Measurements from ENCODE around the gene ERICH2. TPM values are rescaled to one million over a fixed set of nuclear protein-coding genes. Genes with fewer than 3 reads are reported as not detected.

Gene ERICH2
- total RNA-seq, 6 experiments from 2014 or later, result not detected

GRCh38 chr2:170818752-170819470 lies 48.7 kb downstream of the ERICH2 start:
- Mint-ChIP-seq H3K9me3 (no peaks in the 10 kb centered on the region), H3K4me1 (ENCODE audit: low read depth) (peaks cover 31% of the 10 kb centered on the region), H3K36me3 (ENCODE audit: low read depth) (no peaks in the 10 kb centered on the region), H3K27me3 (ENCODE audit: insufficient read depth) (peaks cover 72% of the 10 kb centered on the region), H3K27ac (no peak overlapping the region), H3K4me3 (no peak overlapping the region)
- no peak for DNase-seq
- TF ChIP-seq CTCF (IDR thresholded peaks at IDR 0.05), result no peak

- H3K4me1 Mint-ChIP-seq (ENCODE audit: low read depth), result peaks cover 31% of the 10 kb centered on the region
- DNase-seq, result no peak
- H3K27me3 Mint-ChIP-seq (ENCODE audit: insufficient read depth), result peaks cover 76% of the 10 kb centered on the region
- H3K36me3 Mint-ChIP-seq (ENCODE audit: low read depth), result no peaks in the 10 kb centered on the region
- no peak overlapping the region for H3K27ac Mint-ChIP-seq
- TF ChIP-seq CTCF (IDR thresholded peaks at IDR 0.05), result no peak
- H3K4me3 Mint-ChIP-seq, result peak overlapping the region; percentile 27; the same call in 1 of the 2 replicates
- H3K9me3 Mint-ChIP-seq, result no peaks in the 10 kb centered on the region
These were observed 49.8 kb downstream of the ERICH2 start for GRCh38 chr2:170819680-170820664.

- Mint-ChIP-seq H3K27me3 (ENCODE audit: insufficient read depth) (peaks cover 78% of the 10 kb centered on the region), H3K4me1 (ENCODE audit: low read depth) (peaks cover 24% of the 10 kb centered on the region), H3K36me3 (ENCODE audit: low read depth) (no peaks in the 10 kb centered on the region), H3K4me3 (peak overlapping the region; percentile 27), H3K27ac (no peak overlapping the region), H3K9me3 (no peaks in the 10 kb centered on the region)
- no peak for DNase-seq
- no peak for TF ChIP-seq CTCF (IDR thresholded peaks at IDR 0.05)
These were observed 50.8 kb downstream of the ERICH2 start for GRCh38 chr2:170820757-170821530.

- TF ChIP-seq CTCF (IDR thresholded peaks at IDR 0.05), result no peak
- Mint-ChIP-seq H3K27ac (no peak overlapping the region), H3K4me1 (ENCODE audit: low read depth) (peaks cover 24% of the 10 kb centered on the region), H3K36me3 (ENCODE audit: low read depth) (no peaks in the 10 kb centered on the region), H3K27me3 (ENCODE audit: insufficient read depth) (peaks cover 82% of the 10 kb centered on the region), H3K4me3 (no peak overlapping the region), H3K9me3 (no peaks in the 10 kb centered on the region)
- no peak for DNase-seq
These were observed 51.5 kb downstream of the ERICH2 start for GRCh38 chr2:170821531-170822289.
